Medulla oblongata (tissue), 1 donor: ENCODE measurements around the gene PKD1L1.
"Not testable (repeated sequence)": the region's sequence is repeated elsewhere in the genome, so short reads cannot be mapped to it uniquely, and the experiment has no call there.

Experiments used
- DNase-seq: peaks from one replicate; pipeline ENCODE4 v3.0.0-alpha.2; 2015; ENCODE audit errors: extremely low spot score

Gene PKD1L1

DNA sequence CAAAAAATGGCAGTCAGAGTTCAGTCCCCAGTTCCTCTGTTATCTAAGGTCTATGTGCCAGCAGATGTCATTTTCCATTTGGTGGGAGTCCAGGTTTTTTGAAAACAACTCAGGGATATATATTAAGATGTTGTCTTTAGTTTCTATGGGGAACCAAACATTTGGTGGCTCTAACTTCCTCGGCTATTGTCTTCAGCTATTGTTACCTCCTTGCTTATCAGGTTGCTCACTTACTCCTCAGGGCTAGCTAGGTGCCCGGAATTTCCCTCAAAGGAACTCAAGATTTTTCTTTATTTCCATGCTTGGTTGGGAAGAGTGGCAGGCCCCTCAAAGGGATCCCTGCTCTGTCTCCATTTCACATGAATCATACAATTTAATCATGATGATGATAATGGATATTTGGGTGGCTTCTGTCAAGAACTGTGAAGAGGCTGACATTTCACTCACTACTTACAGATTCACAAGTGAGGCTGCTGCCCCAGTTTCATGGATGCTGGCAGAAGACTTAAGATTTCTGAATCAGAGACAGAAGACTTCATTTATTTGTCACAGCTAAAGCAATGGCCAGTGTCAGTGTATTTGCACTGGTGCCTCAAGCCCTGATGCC is 182.8 kb downstream of the PKD1L1 start:
- no peak for DNase-seq

DNA sequence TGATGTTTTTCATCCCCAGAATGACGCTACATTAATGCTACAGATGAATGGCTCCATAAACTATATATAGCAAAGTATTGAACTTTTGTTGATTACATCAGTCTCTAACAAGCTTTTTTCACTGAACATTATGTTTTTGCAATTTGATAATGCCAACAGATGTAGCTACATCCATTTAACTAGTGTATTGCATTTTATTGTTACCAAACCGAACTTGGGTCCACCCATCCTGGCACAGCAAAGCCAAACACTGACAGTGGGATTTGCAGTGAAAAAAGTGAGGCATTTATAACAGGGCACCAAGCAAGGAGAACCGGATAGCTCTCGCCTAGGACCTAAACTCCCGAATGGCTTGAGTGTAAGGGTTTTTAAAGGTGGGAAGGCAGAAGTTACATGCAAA is 183.5 kb downstream of the PKD1L1 start:
- no peak for DNase-seq

DNA sequence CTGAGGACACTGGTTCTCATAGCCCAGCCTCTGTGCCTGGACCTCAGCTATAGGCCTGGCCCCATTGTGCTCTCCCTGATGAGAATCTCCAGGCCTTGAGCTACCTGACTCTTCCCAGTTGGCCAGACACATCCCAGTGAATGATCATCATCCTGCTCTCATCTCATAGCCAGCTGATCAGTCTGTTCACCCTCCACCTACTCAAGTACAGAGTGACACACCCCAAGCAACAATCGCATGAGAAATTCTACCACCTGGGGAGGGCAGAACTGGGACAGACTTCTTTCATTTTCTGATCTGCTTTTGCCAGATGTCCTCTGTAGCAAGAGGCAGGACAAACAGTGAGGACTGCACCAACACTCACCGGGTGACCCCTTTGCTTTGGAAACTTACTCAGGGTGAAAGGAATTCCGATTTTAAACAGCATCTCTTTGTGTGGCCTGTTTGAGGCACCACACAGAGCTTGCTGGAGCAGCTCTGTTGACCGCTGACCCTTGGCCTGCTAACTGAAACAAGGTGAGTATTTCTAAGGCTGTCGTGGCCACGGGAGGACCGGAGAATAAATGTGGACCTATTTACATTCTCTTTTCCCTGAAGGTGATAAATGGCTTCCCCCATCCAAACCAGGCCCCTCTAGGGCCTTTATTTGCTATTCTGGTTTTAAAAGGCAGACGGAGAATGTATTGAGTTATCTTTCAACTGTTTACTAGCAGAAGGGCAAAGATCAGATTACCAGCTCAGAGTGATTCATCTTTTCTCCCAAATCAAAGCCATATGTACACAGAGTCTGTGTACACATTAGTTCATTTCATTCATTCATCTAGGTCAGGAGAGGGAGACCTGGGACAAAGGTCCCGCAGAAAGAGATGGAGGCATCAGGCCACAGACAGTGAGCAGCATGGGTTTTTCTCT is 184.9 kb downstream of the PKD1L1 start:
- DNase-seq = no peak

DNA sequence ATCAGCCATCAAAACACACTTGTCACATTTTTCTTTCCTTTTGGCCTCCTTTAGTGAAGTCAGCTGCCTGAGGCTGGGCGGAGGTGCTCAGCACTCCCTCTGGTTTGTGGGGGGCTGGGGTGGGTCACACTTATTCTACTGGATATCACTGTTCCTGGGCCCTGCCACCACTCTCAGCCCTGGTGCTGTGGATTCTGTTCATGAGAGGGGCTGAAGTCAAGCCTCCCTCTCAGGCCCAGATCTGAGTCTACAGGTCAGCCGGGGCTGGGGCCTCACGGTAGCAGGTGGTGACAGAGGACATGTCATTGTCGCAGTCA is 185.6 kb downstream of the PKD1L1 start:
- no peak for DNase-seq

DNA sequence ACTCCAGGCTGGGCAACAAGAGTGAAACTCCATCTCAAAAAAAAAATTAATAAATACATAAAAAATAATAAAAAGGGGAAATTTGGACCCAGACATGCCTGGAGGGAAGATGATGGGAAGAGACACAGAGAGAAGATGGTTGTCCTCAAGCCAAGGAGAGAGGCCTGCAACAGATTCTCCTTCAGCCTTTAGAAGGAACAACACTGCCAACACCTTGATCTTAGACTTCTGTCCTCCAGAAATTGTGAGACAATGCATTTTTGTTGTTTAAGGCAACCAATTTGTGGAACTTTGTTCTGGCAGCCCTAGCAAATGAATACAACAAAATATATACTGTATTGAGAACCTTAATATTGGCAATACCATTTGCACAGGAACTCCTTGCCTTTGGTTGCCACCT is 186.1 kb downstream of the PKD1L1 start:
- no peak for DNase-seq

DNA sequence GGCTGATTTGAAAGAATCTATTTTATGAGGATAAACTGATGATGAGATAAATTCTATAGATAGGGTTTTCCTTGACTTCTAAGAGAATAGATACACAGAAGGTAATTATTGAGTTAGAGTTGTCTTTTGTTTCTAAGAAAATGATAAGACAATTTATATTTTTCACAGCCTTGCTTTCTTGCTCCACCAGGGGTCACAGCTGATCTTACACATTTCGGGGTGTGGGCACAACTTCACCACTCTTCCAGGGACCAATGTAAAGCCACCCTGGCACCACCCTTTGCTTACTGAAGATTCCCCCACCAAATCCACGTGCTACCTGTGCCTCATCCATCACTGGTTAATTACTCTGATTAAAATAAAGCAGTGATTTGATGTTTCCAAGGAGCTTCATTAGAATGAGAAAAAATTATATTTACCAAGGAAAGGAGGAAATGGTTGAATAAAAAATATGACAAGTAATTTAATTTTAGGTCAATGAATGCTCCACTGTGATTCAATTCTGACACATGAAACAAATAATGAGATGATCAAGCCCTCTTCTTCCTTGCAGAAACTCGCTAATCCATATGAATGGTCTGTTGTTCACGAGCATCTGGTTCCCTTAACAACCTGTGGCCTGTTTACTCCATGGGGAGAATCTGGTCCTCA is 189.1 kb downstream of the PKD1L1 start:
- no peak for DNase-seq

DNA sequence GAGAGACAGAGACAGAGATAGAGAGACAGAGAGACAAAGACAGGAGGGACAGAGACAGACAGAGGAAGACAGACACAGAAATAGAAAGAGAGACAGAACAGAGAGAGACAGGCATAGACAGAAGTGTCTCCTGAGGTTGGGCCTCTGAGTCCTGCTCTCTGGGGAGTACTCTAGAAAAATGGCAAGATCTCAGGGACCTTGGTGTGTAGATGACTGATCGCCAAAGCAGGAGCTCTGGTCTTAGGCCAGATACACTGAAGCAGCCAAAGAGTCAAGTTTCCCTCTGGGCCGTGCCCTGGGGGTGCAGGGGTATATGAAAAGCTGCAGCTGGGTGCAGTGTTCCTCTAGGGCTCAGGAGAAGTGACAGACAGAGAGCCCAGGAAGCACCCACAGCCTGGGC is 189.7 kb downstream of the PKD1L1 start:
- no peak for DNase-seq

DNA sequence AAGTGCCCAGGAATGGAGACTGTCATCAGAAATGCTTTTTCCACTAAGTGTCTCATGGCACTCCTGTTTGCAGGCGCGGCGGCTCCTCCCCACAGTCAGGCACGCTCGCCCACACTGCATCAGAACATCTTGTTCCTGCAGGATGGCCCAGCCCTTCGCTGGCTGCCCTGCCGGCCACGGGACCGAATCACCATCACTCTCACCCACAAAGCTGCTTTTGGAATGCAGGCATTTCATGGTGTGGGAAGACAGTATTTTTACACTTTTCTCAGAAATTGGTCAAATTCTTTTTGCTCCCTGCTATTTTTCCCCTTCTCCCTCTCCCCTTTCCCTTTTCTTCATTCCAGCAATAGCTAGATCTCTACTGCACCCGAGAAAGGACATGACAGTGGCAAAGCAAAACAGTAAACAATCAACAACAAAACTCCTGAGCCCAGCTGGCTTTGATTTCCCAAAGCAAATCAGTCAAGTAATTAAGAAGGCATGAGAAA is 190.3 kb downstream of the PKD1L1 start:
- DNase-seq = peak; percentile 11

DNA sequence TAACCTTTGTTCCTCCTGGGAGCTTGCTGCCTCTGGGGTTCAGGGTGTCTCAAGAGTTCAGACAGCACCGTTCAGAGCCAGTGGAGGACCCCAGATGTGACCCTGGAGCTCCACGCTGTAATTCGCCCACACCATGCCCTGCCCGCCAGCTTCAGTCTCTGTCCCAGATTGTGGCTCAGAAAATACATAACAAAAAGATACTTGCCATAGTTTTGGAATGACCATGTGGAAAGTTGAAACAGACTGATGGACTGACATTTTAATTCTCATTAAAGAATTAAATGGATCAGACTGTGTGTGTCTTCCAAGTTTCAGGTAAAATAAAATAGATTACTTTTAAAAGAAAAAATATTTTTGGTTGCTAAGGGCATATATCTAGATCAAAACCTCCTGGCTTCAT is 191.6 kb downstream of the PKD1L1 start:
- no peak for DNase-seq

DNA sequence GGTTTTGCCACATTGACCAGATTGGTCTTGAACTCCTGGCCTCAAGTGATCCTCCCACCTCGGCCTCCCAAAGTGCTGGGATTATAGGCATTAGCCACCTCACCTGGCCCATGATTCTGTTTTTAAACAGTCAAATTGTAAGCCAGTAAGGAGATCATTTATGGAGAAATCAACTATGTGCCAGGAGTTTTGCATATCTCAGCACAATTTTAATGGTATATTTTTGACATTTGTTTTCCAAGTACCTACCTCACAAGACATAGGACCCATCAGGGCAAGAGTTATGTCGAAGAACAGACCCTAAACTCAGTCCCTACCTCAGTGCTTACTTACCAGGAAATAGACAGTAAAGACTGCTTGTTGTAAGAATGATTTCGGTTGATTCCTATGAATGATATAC is 193.0 kb downstream of the PKD1L1 start:
- no peak for DNase-seq

DNA sequence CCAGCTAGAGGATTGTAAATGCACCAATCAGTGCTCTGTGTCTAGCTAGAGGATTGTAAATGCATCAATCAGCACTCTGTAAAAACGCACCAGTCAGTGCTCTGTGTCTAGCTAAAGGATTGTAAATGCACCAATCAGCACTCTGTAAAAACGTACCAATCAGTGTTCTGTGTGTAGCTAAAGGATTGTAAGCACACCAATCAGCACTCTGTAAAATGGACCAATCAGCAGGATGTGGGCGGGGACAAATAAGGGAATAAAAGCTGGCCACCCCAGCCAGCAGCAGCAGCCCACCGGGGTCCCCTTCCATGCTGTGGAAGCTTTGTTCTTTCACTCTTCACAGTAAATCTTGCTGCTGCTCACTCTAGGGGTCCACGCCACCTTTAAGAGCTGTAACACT is 196.5 kb downstream of the PKD1L1 start:
- DNase-seq = not testable (repeated sequence)

DNA sequence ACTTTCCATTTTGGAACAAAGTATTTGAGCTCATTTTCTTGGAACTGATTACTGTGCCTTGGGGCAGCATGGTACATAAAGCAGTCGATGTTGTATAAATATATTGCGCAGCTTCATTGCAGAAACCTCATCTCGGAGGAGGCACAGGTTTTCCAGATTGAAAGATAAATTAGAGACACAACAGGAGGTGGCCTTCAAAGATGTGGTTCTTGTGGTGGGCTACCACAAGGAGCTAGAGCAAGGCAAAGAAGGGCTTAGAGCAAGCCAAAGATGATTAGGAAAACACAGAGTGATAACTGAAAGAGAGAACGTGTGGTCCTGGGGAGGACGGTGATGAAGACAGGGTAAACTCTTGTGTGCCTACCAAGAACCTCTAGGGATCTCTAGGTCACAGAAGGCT is 197.2 kb downstream of the PKD1L1 start:
- no peak for DNase-seq

DNA sequence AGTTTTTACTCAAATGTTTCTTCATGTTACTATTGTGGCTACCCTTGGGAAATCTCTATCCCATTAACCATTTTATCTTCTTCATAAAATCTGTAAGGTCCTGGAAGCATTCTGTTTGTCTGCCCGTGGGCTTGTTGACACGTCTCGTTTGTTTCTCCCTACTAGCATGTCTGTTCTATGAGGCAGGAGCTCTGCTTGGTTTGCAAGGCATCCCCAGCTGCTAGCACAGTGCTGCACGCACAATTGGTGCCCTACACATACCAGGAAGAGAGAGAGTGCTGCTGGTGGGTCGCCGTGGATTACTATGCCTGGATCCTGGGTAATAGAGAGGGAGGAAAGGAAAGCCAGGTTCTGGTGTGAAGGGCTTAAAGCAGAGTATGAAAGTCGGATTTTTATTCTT is 200.2 kb downstream of the PKD1L1 start:
- DNase-seq = no peak

DNA sequence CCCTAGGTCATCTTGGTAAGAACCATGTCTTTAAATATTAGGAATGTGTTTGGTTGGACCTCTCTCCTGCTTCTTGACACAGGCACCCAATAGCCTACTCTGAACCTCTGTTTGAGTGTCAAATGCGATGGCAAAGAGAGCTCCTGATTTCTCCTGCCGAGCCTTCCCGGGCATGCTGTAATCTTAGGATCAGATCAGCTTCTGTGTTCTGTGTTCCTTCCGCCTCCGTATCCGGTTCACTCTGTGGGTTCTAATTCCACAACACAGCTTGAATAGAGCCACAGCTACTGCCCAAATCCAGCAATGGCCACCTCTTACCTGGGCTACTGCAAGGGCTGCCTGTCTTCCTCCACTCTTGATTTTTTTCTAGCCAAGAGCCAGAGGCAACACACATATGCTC is 201.1 kb downstream of the PKD1L1 start:
- no peak for DNase-seq

DNA sequence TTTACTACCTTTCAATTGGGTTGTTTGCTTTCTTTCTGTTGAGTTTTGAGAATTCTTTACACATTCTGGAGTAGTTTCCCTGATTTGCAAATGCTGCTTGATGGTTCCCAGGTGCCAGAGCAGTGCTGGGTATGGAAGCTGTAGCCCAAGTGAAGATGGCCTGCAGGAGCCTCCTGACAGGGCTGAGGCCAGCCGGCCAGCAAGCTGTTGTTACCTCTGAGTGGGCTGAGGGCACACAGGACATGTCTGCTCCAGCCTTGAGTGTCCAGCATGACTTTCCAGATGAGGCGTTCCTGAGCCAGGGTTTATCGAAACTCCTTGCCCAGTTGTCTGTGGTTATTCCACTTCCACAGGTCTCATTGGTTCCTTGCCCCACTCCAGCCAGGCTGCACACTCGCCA is 201.8 kb downstream of the PKD1L1 start:
- no peak for DNase-seq

DNA sequence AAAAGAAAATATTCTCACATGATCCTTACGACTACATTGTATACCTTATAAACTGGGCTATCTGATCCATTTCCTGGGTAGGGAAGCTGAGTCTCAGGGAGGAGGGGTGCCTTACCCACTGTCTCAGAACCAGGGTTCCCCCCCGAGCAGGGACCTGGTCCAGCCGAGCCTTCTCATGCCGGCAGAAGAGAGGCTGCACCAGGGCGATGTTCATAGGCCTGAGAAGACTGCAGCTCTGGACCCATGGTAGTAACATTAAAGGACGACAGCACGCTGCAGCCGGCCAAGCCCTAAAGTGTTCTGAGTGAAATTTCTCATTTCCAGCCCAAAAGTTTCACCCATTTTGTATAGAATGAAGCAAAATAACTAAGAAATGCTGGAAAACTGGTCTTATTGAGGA is 203.4 kb downstream of the PKD1L1 start:
- no peak for DNase-seq

DNA sequence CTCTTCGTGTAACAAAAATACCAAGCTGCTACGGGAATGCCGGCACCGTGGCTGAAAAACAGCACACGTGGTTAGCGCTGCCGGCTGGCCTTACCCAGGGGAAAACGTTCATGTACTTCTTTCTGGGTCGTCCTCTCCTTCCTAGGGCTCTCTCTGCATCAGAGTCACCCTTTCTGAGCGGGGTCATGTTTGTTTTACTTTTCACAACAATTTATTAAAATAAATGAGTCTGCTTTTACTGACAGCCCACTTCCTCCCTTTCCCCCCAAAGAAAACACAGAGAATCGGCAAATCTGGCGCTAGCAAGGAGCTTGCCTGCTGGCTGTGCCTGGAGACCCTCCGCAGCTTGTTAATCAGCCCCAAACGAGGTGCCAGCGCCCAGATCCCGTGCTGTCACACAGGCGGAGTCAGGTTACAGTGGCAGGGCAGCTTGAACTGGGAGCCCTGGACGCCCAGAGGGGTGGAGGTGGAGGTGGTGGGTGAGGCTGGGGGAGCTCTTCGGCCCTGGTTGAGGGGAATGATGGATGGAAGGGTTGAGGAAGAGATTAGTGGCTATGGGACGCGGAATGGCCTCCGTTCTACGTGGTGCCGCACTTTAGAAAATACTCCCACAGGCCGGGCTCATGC is 204.2 kb downstream of the PKD1L1 start:
- no peak for DNase-seq

DNA sequence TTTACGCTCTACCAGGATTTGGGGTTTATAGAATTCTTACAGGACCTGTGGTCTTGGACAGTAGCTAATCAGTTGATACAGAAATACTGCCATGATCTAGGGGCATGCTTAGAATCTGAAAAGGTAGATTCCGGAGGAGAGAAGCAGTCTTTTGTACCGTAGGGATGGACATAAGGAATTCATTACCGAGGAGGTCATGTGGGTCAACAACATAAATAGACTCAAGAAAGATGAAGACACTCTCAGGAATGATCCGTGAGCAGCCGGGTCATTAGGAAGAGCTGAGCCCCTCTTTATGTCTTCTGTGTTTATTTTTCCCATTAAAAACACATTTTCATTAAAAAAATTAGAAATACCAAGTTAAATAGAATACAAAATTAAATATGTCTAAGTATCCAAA is 206.3 kb downstream of the PKD1L1 start:
- no peak for DNase-seq

DNA sequence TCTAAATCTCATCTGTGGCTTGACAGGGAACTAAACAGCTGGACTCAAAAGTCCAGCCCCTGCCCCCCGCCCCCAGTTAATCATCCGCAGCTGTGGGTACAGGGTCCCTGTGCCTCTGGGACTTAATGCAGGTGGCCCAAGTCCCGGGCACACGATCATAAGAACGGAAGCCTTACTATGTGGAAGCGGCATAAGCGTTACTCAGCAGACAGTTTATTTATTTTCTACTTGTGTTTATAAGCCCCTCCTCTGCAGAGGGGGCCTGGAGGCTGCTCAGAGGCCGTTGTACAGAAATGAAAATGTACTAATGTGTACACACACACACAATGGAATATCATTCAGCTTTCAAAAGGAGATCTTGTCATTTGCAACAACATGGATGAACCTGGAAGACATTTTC is 208.4 kb downstream of the PKD1L1 start:
- no peak for DNase-seq

DNA sequence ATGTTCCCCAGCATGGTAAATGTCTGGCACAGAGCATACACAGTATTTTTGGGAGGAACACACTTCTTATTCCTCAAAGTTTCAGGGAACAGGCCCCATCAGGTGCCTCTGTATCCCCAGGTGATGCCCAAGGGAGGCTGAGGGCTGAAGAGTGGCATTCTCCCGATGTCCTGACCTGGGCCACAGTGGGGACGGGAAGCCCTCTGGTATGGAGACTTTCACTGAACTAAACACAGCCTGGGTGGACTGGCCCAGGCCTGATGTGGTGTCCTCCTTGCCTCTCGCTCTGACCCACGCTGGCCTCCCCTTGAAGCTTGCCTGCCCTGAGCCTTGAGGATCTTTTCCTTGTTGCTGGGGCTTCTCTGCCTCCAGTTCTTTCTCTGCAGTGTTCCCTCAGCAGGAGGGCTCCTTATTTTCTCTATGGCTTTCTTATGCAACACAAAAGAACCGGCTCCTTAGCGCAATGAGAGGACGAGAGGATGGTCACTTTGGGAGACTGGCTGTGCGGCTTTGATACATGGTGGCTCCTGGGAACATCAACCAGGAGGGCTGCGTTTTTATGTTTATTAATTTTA is 208.9 kb downstream of the PKD1L1 start:
- no peak for DNase-seq

DNA sequence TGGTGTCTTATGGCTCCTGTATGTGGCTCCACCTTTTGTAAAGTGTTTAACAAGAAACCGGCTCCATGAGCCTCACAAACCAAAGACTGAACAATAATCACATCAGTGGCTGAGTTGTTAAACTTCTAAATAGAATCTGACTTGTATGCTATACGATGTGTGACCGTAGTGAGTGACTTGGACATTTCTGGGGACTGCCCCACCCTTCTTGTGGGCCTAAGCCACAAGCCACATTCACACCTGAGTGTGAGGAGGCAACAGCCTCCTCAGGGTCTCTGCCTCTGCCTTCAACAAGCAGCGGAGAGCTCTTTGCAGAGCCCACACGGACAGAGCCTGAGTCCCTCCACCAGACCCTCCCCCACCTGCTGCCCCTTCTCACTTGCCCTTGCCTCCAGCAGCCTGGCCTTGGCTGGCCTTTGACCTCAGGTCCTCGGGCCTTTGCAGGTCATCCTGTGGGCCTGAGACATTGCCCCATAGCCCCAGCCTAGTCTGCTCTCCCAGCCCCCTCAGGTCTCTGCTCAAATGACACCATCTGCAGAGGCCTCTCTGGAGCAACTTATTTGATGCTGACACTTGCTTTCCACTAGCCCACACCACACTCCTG is 209.6 kb downstream of the PKD1L1 start:
- no peak for DNase-seq

DNA sequence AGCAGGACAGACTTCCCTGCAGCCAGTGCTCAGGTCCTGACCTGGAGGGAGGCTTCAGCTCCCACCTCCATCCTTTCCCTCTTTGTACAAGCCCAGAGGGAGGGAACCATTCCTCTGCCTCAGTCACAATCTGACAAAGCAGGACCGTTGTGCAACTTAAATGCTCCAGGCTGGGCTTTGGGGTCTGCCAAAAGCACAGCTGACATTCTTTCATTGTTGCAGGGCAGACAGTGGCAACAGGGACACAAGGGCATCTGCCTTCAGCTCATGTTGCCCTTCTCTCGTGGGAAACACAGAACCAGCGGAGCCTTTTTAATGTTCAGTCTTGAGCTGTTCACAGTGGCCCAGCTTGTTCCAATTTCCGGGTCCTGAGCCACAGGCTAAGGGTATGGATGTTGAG is 210.7 kb downstream of the PKD1L1 start:
- DNase-seq = no peak
